Measurements from ENCODE around the gene MTG2. TPM values are rescaled to one million over a fixed set of nuclear protein-coding genes. Genes with fewer than 3 reads are reported as not detected.

MTG2 gene
- total and polyA plus RNA-seq, 4 donors: 5.3 to 55.3 (median 29.0) TPM

GRCh38 chr20:62220666-62221568, 38.1 kb downstream of the MTG2 start:
- Histone ChIP-seq H3K27me3 (ENCODE audit: control insufficient read depth in 1 of 2, insufficient read depth in 2 of 2, low read length in 1 of 2) (no peaks in the 10 kb centered on the region), H3K36me3 (ENCODE audit: control insufficient read depth in 1 of 2, insufficient read depth in 2 of 2, low read length in 1 of 2) (no peaks in the 10 kb centered on the region), H3K4me3 (ENCODE audit: low read length in 2 of 2) (no peak overlapping the region), H3K27ac (ENCODE audit: low read depth in 1 of 2, low read length in 2 of 2) (no peak overlapping the region), H3K9me3 (ENCODE audit: control insufficient read depth, low read length) (no peaks in the 10 kb centered on the region), H3K4me1 (ENCODE audit: control insufficient read depth in 1 of 2, insufficient read depth in 2 of 2, low read length in 2 of 2) (no peaks in the 10 kb centered on the region)
- intact Hi-C loops (cut with DNase I): no loop called here
- no peak for DNase-seq
- ATAC-seq (ENCODE audit: low FRiP score): no peak
- 1 to 2% methylated on average over 44 to 46 of the region's 46 CpGs for WGBS, 2 donors

DNA sequence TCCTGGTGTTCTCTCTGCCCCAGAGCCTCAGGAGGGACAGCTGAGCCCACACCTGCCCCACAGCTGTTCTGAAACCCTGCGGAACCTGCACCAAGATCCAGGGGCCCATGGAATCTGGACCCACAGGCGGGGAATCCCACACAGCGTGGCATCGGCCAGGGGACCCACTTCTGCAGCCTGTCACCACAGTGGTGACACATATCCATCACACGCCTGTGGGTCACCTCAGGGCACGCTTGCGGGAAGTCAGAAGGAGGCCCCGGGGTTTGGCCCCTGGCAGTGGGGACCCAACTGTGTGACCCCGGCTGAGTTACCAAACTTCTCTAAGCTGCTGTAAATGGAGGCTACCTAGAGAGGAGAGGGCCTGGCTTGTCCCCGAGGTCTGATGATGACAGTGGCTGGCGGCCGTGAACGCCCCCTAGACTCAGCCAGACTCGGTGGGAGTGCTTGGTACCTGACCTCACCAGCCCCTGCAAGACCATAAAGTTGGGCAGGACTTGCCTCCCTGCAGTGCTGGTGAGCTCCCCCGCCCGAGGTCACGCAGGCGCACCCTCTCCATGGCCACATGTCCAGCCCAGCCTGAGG, 39.5 kb downstream of the MTG2 start:
- WGBS, 2 donors: 83% methylated on average over 18 of the region's 18 CpGs
- H3K27me3 ChIP-seq (ENCODE audit: control insufficient read depth in 1 of 2, insufficient read depth in 2 of 2, low read length in 1 of 2): no peaks in the 10 kb centered on the region

GRCh38 chr20:62222972-62223371, 40.1 kb downstream of the MTG2 start:
- Histone ChIP-seq H3K27ac (ENCODE audit: low read depth in 1 of 2, low read length in 2 of 2) (no peak overlapping the region), H3K9me3 (ENCODE audit: control insufficient read depth, low read length) (no peaks in the 10 kb centered on the region), H3K36me3 (ENCODE audit: control insufficient read depth in 1 of 2, insufficient read depth in 2 of 2, low read length in 1 of 2) (no peaks in the 10 kb centered on the region), H3K4me3 (ENCODE audit: low read length in 2 of 2) (no peak overlapping the region), H3K27me3 (ENCODE audit: control insufficient read depth in 1 of 2, insufficient read depth in 2 of 2, low read length in 1 of 2) (no peaks in the 10 kb centered on the region), H3K4me1 (ENCODE audit: control insufficient read depth in 1 of 2, insufficient read depth in 2 of 2, low read length in 2 of 2) (no peaks in the 10 kb centered on the region)
- DNase-seq (no peak), ATAC-seq (ENCODE audit: low FRiP score) (no peak)
- 72 to 73% methylated on average over 13 of the region's 13 CpGs for WGBS, 2 donors
- intact Hi-C loops (cut with DNase I): no loop called here

More for the DNA sequence above, 39.5 kb downstream of the MTG2 start:
- H3K27ac ChIP-seq (ENCODE audit: low read depth in 1 of 2, low read length in 2 of 2): no peak overlapping the region
- intact Hi-C loops (cut with DNase I): no loop called here
- no peak overlapping the region for H3K4me3 ChIP-seq (ENCODE audit: low read length in 2 of 2)
- no peaks in the 10 kb centered on the region for H3K9me3 ChIP-seq (ENCODE audit: control insufficient read depth, low read length)
- H3K36me3 ChIP-seq (ENCODE audit: control insufficient read depth in 1 of 2, insufficient read depth in 2 of 2, low read length in 1 of 2): no peaks in the 10 kb centered on the region
- ATAC-seq (ENCODE audit: low FRiP score) (no peak), DNase-seq (no peak)
- H3K4me1 ChIP-seq (ENCODE audit: control insufficient read depth in 1 of 2, insufficient read depth in 2 of 2, low read length in 2 of 2): no peaks in the 10 kb centered on the region

DNA sequence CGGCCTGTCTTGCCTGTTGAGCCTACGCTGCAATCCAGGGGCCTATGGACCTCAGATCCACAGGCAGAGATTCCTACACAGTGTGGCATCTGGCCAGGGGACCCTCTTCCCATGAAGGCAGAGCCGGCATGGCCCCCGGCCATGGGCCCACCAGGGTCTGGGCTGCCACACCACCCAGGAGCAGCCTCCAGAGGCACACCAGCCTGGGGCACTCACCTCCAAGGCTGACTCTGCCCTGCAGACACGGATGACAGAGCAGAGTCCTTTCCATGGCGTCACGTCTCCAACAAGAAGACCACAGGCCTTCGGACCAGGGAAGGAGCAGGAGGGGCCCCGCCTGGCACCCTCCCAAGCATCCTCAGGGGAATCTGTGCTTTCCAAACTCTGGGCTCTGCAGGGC, 40.7 kb downstream of the MTG2 start:
- ATAC-seq (ENCODE audit: low FRiP score) (no peak), DNase-seq (no peak)
- H3K9me3 ChIP-seq (ENCODE audit: control insufficient read depth, low read length): no peaks in the 10 kb centered on the region
- no peak overlapping the region for H3K27ac ChIP-seq (ENCODE audit: low read depth in 1 of 2, low read length in 2 of 2)
- intact Hi-C loops (cut with DNase I): no loop called here
- H3K4me3 ChIP-seq (ENCODE audit: low read length in 2 of 2): no peak overlapping the region
- WGBS, 2 donors: 74 to 84% methylated on average over 9 of the region's 9 CpGs
- no peaks in the 10 kb centered on the region for H3K36me3 ChIP-seq (ENCODE audit: control insufficient read depth in 1 of 2, insufficient read depth in 2 of 2, low read length in 1 of 2)
- no peaks in the 10 kb centered on the region for H3K4me1 ChIP-seq (ENCODE audit: control insufficient read depth in 1 of 2, insufficient read depth in 2 of 2, low read length in 2 of 2)
- no peaks in the 10 kb centered on the region for H3K27me3 ChIP-seq (ENCODE audit: control insufficient read depth in 1 of 2, insufficient read depth in 2 of 2, low read length in 1 of 2)

DNA sequence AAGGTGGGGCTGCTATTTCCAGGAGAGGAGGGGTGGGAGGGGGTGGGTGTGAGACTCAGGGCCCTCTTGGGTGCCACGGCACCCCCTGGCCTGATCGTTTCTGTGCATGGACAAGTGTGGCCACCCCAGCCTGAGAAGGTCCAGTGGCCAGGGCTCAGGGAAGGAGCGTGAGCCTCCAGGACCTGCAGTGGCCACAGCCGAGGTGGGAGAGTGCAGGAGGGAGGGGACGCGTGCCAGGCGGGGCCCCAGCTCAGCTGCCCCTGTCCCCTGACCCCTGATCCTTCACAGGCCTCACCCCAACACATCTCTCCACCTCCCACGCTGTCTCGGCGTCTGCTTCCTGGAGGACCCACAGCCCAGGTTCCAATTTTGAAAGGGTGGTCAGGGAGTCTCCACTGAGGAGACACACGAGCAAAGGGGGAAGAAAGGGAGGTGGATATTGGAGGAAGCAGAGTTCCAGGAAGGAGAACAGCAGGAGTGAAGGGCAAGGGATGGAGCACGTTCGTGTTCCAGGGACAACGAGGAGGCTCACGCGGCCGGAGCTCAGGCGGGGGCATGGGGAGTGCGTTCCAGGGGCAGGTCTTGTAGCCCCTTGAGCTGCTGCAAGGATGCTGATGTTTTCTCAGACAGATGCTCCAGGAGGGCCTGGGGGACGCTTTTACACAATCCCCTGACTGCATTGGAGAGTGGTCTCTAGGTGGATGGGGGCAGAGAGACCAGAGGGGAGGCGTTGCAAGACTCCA, 41.5 kb downstream of the MTG2 start:
- H3K36me3 ChIP-seq (ENCODE audit: control insufficient read depth in 1 of 2, insufficient read depth in 2 of 2, low read length in 1 of 2): no peaks in the 10 kb centered on the region
- no peaks in the 10 kb centered on the region for H3K9me3 ChIP-seq (ENCODE audit: control insufficient read depth, low read length)
- H3K4me1 ChIP-seq (ENCODE audit: control insufficient read depth in 1 of 2, insufficient read depth in 2 of 2, low read length in 2 of 2): no peaks in the 10 kb centered on the region
- DNase-seq: no peak
- H3K27ac ChIP-seq (ENCODE audit: low read depth in 1 of 2, low read length in 2 of 2): no peak overlapping the region
- no peak overlapping the region for H3K4me3 ChIP-seq (ENCODE audit: low read length in 2 of 2)
- no peak for ATAC-seq (ENCODE audit: low FRiP score)
- intact Hi-C loops (cut with DNase I): no loop called here
- 65 to 69% methylated on average over 18 to 21 of the region's 21 CpGs for WGBS, 2 donors
- no peaks in the 10 kb centered on the region for H3K27me3 ChIP-seq (ENCODE audit: control insufficient read depth in 1 of 2, insufficient read depth in 2 of 2, low read length in 1 of 2)

DNA sequence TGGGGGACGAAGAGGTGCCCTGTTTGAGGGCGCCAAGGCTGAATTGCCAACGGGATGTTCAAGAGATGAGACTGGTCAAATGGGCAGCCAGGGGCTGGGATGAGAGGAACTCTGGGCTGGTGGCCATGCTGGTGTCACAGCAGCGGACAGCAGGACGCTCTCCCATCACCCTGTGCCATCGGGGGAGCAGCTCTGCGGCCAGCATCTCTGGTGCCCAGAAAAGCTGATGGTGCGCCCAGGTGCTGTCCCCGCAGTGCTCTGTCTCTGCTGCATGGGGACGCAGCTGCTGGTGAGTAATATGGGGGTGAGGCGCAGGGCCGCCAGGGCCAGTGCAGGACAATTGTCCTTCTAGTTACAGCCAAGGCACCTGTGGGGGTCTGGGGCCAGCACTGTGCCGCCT, 42.2 kb downstream of the MTG2 start:
- ATAC-seq (ENCODE audit: low FRiP score): no peak
- H3K4me1 ChIP-seq (ENCODE audit: control insufficient read depth in 1 of 2, insufficient read depth in 2 of 2, low read length in 2 of 2): no peaks in the 10 kb centered on the region
- no peaks in the 10 kb centered on the region for H3K27me3 ChIP-seq (ENCODE audit: control insufficient read depth in 1 of 2, insufficient read depth in 2 of 2, low read length in 1 of 2)
- 86 to 87% methylated on average over 13 of the region's 13 CpGs for WGBS, 2 donors
- no peaks in the 10 kb centered on the region for H3K9me3 ChIP-seq (ENCODE audit: control insufficient read depth, low read length)
- no peaks in the 10 kb centered on the region for H3K36me3 ChIP-seq (ENCODE audit: control insufficient read depth in 1 of 2, insufficient read depth in 2 of 2, low read length in 1 of 2)
- H3K4me3 ChIP-seq (ENCODE audit: low read length in 2 of 2): no peak overlapping the region
- intact Hi-C loops (cut with DNase I): no loop called here
- DNase-seq: no peak
- H3K27ac ChIP-seq (ENCODE audit: low read depth in 1 of 2, low read length in 2 of 2): no peak overlapping the region

GRCh38 chr20:62225820-62226635, 43.2 kb downstream of the MTG2 start:
- H3K27me3 ChIP-seq (ENCODE audit: control insufficient read depth in 1 of 2, insufficient read depth in 2 of 2, low read length in 1 of 2): no peaks in the 10 kb centered on the region
- ATAC-seq (ENCODE audit: low FRiP score): no peak
- no peaks in the 10 kb centered on the region for H3K4me1 ChIP-seq (ENCODE audit: control insufficient read depth in 1 of 2, insufficient read depth in 2 of 2, low read length in 2 of 2)
- H3K36me3 ChIP-seq (ENCODE audit: control insufficient read depth in 1 of 2, insufficient read depth in 2 of 2, low read length in 1 of 2): no peaks in the 10 kb centered on the region
- no peaks in the 10 kb centered on the region for H3K9me3 ChIP-seq (ENCODE audit: control insufficient read depth, low read length)
- H3K4me3 ChIP-seq (ENCODE audit: low read length in 2 of 2): no peak overlapping the region
- intact Hi-C loops (cut with DNase I): no loop called here
- DNase-seq: no peak
- WGBS, 2 donors: 81 to 83% methylated on average over 16 to 17 of the region's 17 CpGs
- no peak overlapping the region for H3K27ac ChIP-seq (ENCODE audit: low read depth in 1 of 2, low read length in 2 of 2)
